H1 (cell line): ENCODE results near the gene TFAP2E. TPM values are rescaled to one million over a fixed set of nuclear protein-coding genes. Genes with fewer than 3 reads are reported as not detected.
A peak's percentile ranks its signal among the peaks of the same experiment; 100 is the strongest.

ENCODE experiments used
- CTCF ChIA-PET: fragments of 300-600 bp; sonication (Branson Sonifier 250); formaldehyde crosslinking; loops from one replicate; lab custom pipeline; 2021; ENCODE audit not compliant: partially characterized antibody; lab: Charles Lee
- POLR2A ChIA-PET: fragments of 300-600 bp; sonication (Branson Sonifier 250); formaldehyde crosslinking; loops from one replicate; lab custom pipeline; 2021; ENCODE audit warnings: inconsistent platforms; ENCODE audit not compliant: partially characterized antibody; lab: Charles Lee
- DNase-seq, 2 experiments: peaks; one replicate each; pipeline versions ENCODE4 v3.0.0 to v3.0.0-alpha.2; 2010 to 2022; ENCODE audit warnings: low spot score in 2 of 2, low read depth in 1 of 2, mixed read lengths in 1 of 2
- FAIRE-seq: peaks from 2 replicates; lab custom pipeline; 2011; peaks lifted over from hg19 to GRCh38; lab: Jason Lieb, UNC
- H2AFZ ChIP-seq: 2 replicates; pipeline ENCODE4 v1.8.1; 2012; ENCODE audit warnings: low read length, inconsistent platforms
- H2AK5ac ChIP-seq: 2 replicates; pipeline ENCODE4 v1.6.1; 2013; ENCODE audit warnings: low read depth, low read length
- H2BK120ac ChIP-seq: replicated peaks from 2 replicates; pipeline ENCODE3; 2013; ENCODE audit warnings: low read depth, low read length, inconsistent platforms
- H2BK12ac ChIP-seq: 2 replicates; pipeline ENCODE4 v1.6.1; 2013; ENCODE audit warnings: low read depth, low read length
- H2BK15ac ChIP-seq: 2 replicates; pipeline ENCODE4 v1.6.1; 2013; ENCODE audit warnings: low read length
- H2BK20ac ChIP-seq: 2 replicates; pipeline ENCODE4 v1.6.1; 2013; ENCODE audit warnings: low read length
- H2BK5ac ChIP-seq: 2 replicates; pipeline ENCODE4 v1.6.1; 2013; ENCODE audit warnings: low read depth, low read length
- H3K14ac ChIP-seq: 2 replicates; pipeline ENCODE4 v1.6.1; 2013; ENCODE audit warnings: inconsistent platforms; ENCODE audit not compliant: insufficient read length
- H3K18ac ChIP-seq: 2 replicates; pipeline ENCODE4 v1.6.1; 2013; ENCODE audit warnings: low read length; ENCODE audit errors: extremely low read depth
- H3K23ac ChIP-seq: 2 replicates; pipeline ENCODE4 v1.6.1; 2013; ENCODE audit warnings: inconsistent platforms; ENCODE audit not compliant: insufficient read length
- H3K23me2 ChIP-seq: 2 replicates; pipeline ENCODE4 v1.6.1; 2013; ENCODE audit warnings: low read depth, low read length
- H3K27ac ChIP-seq: 2 replicates; pipeline ENCODE4 v1.6.1; 2011; ENCODE audit warnings: low read depth, low read length, inconsistent platforms
- H3K27me3 ChIP-seq, 4 experiments: replicated peaks in 1 of 4; 1 replicate in 1 of 4; 2 replicates in 3 of 4; pipeline versions ENCODE4 v1.6.1 to v1.8.1; 2011 to 2013; ENCODE audit warnings: low read length in 3 of 4, mild to moderate bottlenecking in 3 of 4, inconsistent platforms in 2 of 4, mixed read lengths in 2 of 4, moderate library complexity in 1 of 4; ENCODE audit not compliant: control insufficient read depth in 3 of 4, insufficient read depth in 3 of 4; ENCODE audit errors: extremely low read depth in 1 of 4
- H3K36me3 ChIP-seq, 4 experiments: 2 replicates each; pipeline versions ENCODE4 v1.6.1 to v1.8.1; 2011 to 2013; ENCODE audit warnings: mild to moderate bottlenecking in 4 of 4, low read length in 3 of 4, moderate library complexity in 2 of 4, control low read depth in 1 of 4, inconsistent platforms in 1 of 4; ENCODE audit not compliant: insufficient read depth in 4 of 4, control insufficient read depth in 2 of 4
- H3K4ac ChIP-seq: replicated peaks from 2 replicates; pipeline ENCODE3; 2013; ENCODE audit warnings: low read length, low read depth, mixed read lengths, inconsistent platforms; ENCODE audit not compliant: insufficient read length
- H3K4me1 ChIP-seq, 4 experiments: replicated peaks in 1 of 4; 1 replicate in 1 of 4; 2 replicates in 3 of 4; pipeline versions ENCODE4 v1.6.1 to v1.8.1; 2011 to 2013; ENCODE audit warnings: low read length in 3 of 4, inconsistent platforms in 2 of 4, mixed read lengths in 1 of 4; ENCODE audit not compliant: insufficient read depth in 4 of 4, control insufficient read depth in 3 of 4
- H3K4me2 ChIP-seq, 2 experiments: 2 replicates each; pipeline versions ENCODE4 v1.6.1 to v1.8.1; 2011 to 2013; ENCODE audit warnings: low read depth in 2 of 2, low read length in 2 of 2, control low read depth in 1 of 2, inconsistent platforms in 1 of 2, mild to moderate bottlenecking in 1 of 2; ENCODE audit not compliant: insufficient read depth in 1 of 2
- H3K4me3 ChIP-seq, 4 experiments: fragments of 200-600, 300-600 bp in 1 of 4; sonication (generic), shearing (Covaris generic), sonication (Bioruptor Twin) in 1 of 4; 2 replicates each; pipeline versions ENCODE4 v1.5.1 to v1.8.1; 2011 to 2016; ENCODE audit warnings: low read length in 4 of 4, low read depth in 3 of 4, control low read depth in 2 of 4, inconsistent platforms in 2 of 4, mild to moderate bottlenecking in 2 of 4, mixed read lengths in 1 of 4, moderate library complexity in 1 of 4; ENCODE audit not compliant: insufficient read depth in 2 of 4; ENCODE audit errors: extremely low read depth in 1 of 4
- H3K56ac ChIP-seq: replicated peaks from 2 replicates; pipeline ENCODE3; 2013; ENCODE audit warnings: low read depth, mild to moderate bottlenecking, mixed read lengths, low read length, inconsistent platforms; ENCODE audit not compliant: insufficient read length
- H3K79me1 ChIP-seq: 2 replicates; pipeline ENCODE4 v1.6.1; 2013; ENCODE audit warnings: low read depth, low read length, control low read depth
- H3K79me2 ChIP-seq, 2 experiments: 2 replicates each; pipeline versions ENCODE4 v1.6.1 to v1.8.1; 2012 to 2013; ENCODE audit warnings: low read length in 2 of 2, mild to moderate bottlenecking in 2 of 2, inconsistent platforms in 1 of 2; ENCODE audit not compliant: insufficient read depth in 2 of 2, control insufficient read depth in 1 of 2
- H3K9ac ChIP-seq, 4 experiments: replicated peaks in 1 of 4; 1 replicate in 1 of 4; 2 replicates in 3 of 4; pipeline versions ENCODE4 v1.6.1 to v1.8.1; 2011 to 2013; ENCODE audit warnings: low read depth in 3 of 4, low read length in 3 of 4, control low read depth in 2 of 4, mild to moderate bottlenecking in 2 of 4, moderate library complexity in 2 of 4, inconsistent platforms in 1 of 4; ENCODE audit errors: extremely low read depth in 1 of 4
- H3K9me3 ChIP-seq, 2 experiments: 2 replicates each; pipeline versions ENCODE4 v1.6.1 to v1.8.1; 2012 to 2013; ENCODE audit warnings: mild to moderate bottlenecking in 2 of 2, moderate library complexity in 2 of 2, control low read depth in 1 of 2, inconsistent platforms in 1 of 2, low read depth in 1 of 2, low read length in 1 of 2, mixed read lengths in 1 of 2; ENCODE audit not compliant: insufficient read depth in 2 of 2
- H4K20me1 ChIP-seq, 2 experiments: replicated peaks in 1 of 2; 2 replicates each; pipeline versions ENCODE3 to v1.8.1; 2011 to 2013; ENCODE audit warnings: inconsistent platforms in 2 of 2, low read length in 2 of 2, mild to moderate bottlenecking in 1 of 2; ENCODE audit not compliant: insufficient read depth in 2 of 2, control insufficient read depth in 1 of 2
- H4K5ac ChIP-seq: 2 replicates; pipeline ENCODE4 v1.6.1; 2013; ENCODE audit warnings: low read length, low read depth, mixed read lengths, inconsistent platforms; ENCODE audit not compliant: insufficient read length
- H4K8ac ChIP-seq: 2 replicates; pipeline ENCODE4 v1.8.0; 2013; ENCODE audit warnings: mild to moderate bottlenecking, moderate library complexity, low read length, inconsistent platforms; ENCODE audit not compliant: insufficient read depth; ENCODE audit errors: extremely low read depth
- H4K91ac ChIP-seq: replicated peaks from 2 replicates; pipeline ENCODE3; 2013; ENCODE audit warnings: low read length, mixed read lengths, inconsistent platforms; ENCODE audit not compliant: insufficient read length
- CEBPB ChIP-seq: IDR thresholded peaks from 2 replicates; pipeline ENCODE4 v1.6.1; 2012; ENCODE audit warnings: low read depth, low read length
- MAFK ChIP-seq: IDR thresholded peaks from 2 replicates; pipeline ENCODE4 v1.6.1; 2012; ENCODE audit warnings: low read depth, mild to moderate bottlenecking, improper control_type of control experiment, low read length
- WGBS, 2 experiments: shearing (Covaris generic) in 1 of 2; methylation state at CpG; one replicate each; pipeline versions ENCODE4 v1.1.6 to v1.1.7; 2013 to 2015; ENCODE audit warnings: low lambda C conversion rate in 2 of 2, mixed read lengths in 2 of 2, inconsistent platforms in 1 of 2, low coverage in 1 of 2, missing lambda C conversion rate in 1 of 2; ENCODE audit not compliant: insufficient replicate concordance in 2 of 2, insufficient coverage in 1 of 2, insufficient read length in 1 of 2; ENCODE audit errors: extremely low coverage in 1 of 2, missing lambda C conversion rate in 1 of 2; 5-methylcytosine and 5-hydroxymethylcytosine counted together
- polyA plus RNA-seq, 7 experiments: library from polyadenylated mRNA; depleted of rRNA in 3 of 7; stranded (reverse) in 5 of 7; unstranded in 2 of 7; fragments of >200 nt in 5 of 7; fragments of 200-250 nt in 2 of 7; gene quantifications; 1 replicate in 5 of 7; 2 replicates in 1 of 7; 4 replicates in 1 of 7; pipeline versions ENCODE4 v1.2.1 to v1.2.3, GENCODE V29; 2011 to 2013; ENCODE audit warnings: missing spikeins in 2 of 7, mixed read lengths in 2 of 7
- total RNA-seq: library from RNA; stranded (reverse); fragmentation: NEBNext Ultra II Directional; extraction: Animal tissue kit (Norgen Biotek cat#: 25700); gene quantifications from 2 replicates; pipeline ENCODE4 v1.2.1, GENCODE V29; 2021

Gene TFAP2E
- total and polyA plus RNA-seq, 2 of the 8 experiments (the other 6 are each of a cell fraction or from before 2014, with no cell fraction given) = 0.24 to 0.50 TPM

GRCh38 chr1:35567947-35568558, 5.1 kb upstream of the TFAP2E start:
- H2AK5ac ChIP-seq = peak overlapping the region; percentile 26; the same call in 1 of the 2 replicates
- no peak overlapping the region for H2BK5ac ChIP-seq
- H4K91ac ChIP-seq = no peak overlapping the region
- no peak overlapping the region for H2BK20ac ChIP-seq
- H3K4me1 ChIP-seq = peaks cover 0 to 2% (median 0%) of the 10 kb centered on the region in 4 experiments; a peak in 2 of 7 replicates
- WGBS, 2 experiments = 71% methylated on average over 9 of the region's 9 CpGs; no CpG with 5 or more reads in 1 of the 2 experiments
- peaks cover 1 to 8% (median 6%) of the 10 kb centered on the region in 4 experiments; a peak in 6 of 8 replicates for H3K36me3 ChIP-seq
- H3K14ac ChIP-seq = no peak overlapping the region
- no peak overlapping the region for H2BK15ac ChIP-seq
- H3K4me3 ChIP-seq = no peak overlapping the region
- H3K4me2 ChIP-seq = no peak overlapping the region
- peaks cover 16 to 38% (median 29%) of the 10 kb centered on the region in 4 experiments for H3K27me3 ChIP-seq
- no peak overlapping the region for H3K4ac ChIP-seq
- H2BK120ac ChIP-seq = no peak overlapping the region
- H4K20me1 ChIP-seq = peaks cover 2 to 18% of the 10 kb centered on the region in 2 experiments
- no peak overlapping the region for H4K8ac ChIP-seq
- no peak overlapping the region for H3K27ac ChIP-seq
- no peaks in the 10 kb centered on the region for H3K9me3 ChIP-seq
- no peak overlapping the region; the same call in 1 of the 2 replicates for H3K18ac ChIP-seq
- H3K9ac ChIP-seq = no peak overlapping the region
- H4K5ac ChIP-seq = no peak overlapping the region
- no peak for FAIRE-seq
- no peaks in the 10 kb centered on the region for H3K79me2 ChIP-seq
- H3K23me2 ChIP-seq = peaks cover under 1% of the 10 kb centered on the region; the same call in 1 of the 2 replicates
- H3K79me1 ChIP-seq = no peaks in the 10 kb centered on the region
- CTCF ChIA-PET = interaction anchor here (0.6 to 5.8 kb wide), 40 partner anchors 10 to 1675 kb away, joined by 3 to 91 read pairs (median 4); partner anchors contain the start of genes C1orf216 and KIAA0319L
- no peak overlapping the region for H3K56ac ChIP-seq
- POLR2A ChIA-PET = interaction anchor here (0.9 to 3.2 kb wide), 9 partner anchors 9 to 162 kb away, joined by 3 to 12 read pairs (median 6); partner anchors contain the start of genes C1orf216 and KIAA0319L
- no peak overlapping the region for H3K23ac ChIP-seq
- H2BK12ac ChIP-seq = no peak overlapping the region
- DNase-seq = no peak
- no peak overlapping the region for H2AFZ ChIP-seq
- no peak for TF ChIP-seq CEBPB
- no peak for TF ChIP-seq MAFK
